Neural progenitor cell (in vitro differentiated cells): ENCODE data around the gene PRR20B.
"Not testable (repeated sequence)": the region's sequence is repeated elsewhere in the genome, so short reads cannot be mapped to it uniquely, and the experiment has no call there.

Source experiments
- CTCF ChIP-seq: fragments of 200-600 bp; sonication (generic); IDR thresholded peaks from 2 replicates; pipeline ENCODE4 v1.5.1; 2017; ENCODE audit warnings: antibody characterized with exemption, mild to moderate bottlenecking
- EZH2 ChIP-seq: fragments of 200-600 bp; sonication (generic); IDR thresholded peaks from 2 replicates; pipeline ENCODE4 v1.6.1; 2017; ENCODE audit warnings: antibody characterized with exemption, mild to moderate bottlenecking, moderate library complexity

DNA sequence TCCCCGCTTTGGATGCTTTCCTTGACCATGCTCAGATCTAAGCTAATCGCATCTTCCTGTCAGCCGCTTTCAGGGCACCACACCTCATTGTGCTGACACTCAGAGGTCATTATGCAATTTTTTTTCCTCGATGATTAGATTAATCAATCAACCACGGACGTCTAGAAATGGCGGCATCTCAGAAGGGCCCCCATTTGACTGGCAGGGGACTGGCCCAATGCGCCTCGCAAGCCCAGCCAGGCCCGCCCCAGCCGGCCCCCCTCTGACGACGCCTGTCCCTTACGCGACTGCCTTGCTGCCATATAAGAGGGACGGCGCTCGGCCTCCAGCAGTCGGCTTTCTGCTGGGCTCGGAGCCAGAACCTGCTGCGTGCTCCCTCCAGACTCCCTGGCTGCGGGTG, 6.5 kb downstream of the PRR20B start, which contains the start of gene PRR20C:
- not testable (repeated sequence) for TF ChIP-seq CTCF, EZH2
